NAMALWA (cell line): ENCODE data around the gene ZNF385D.

Experiments
- DNase-seq: peaks from one replicate; pipeline ENCODE4 v3.0.0-alpha.2; 2015; ENCODE audit warnings: low spot score

The ZNF385D gene

DNA sequence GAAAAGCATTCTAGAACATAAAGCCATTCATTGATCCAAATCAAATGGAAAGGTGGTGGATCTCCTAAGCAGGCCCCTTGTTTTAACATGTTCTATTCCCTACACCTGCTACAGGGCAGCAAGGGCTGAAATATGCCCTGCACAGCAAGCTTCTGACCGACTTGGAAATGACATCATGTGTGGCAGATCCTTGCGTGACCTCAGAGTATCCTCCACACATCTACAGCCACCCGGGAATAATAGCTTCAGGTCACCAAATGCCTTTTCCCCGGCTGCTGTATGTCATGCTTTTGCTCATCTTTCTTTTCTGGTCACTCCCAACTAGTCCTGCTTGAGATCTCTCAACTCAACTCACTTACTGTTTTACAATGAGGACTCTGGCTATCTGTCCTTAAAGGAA is 158.2 kb downstream of the ZNF385D start:
- no peak for DNase-seq

GRCh38 chr3:21587894-21588293 is 163.1 kb downstream of the ZNF385D start:
- no peak for DNase-seq

DNA sequence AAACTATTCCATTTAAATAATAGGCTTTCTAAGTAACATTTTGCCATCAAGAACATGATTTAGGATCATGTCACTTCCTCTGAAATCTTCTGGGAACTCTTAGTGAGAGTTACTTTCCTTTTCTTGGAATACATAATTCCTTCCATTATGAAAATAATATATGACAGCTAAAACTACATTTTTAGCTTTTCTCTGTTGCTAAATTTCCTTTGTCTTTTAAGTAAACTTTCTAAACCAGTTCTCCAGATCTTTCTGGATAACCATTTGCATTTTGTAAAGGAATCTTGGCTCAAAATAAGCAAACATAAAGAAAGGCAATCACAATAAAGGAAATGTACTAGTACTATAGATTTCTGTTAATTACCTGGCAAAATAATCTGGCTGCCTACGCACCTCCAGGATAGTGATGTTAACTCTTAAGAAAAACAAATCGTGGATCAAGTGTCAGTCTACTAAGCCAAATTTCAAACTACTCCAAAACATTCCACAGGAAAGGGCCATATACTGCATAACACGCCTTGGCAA is 165.7 kb downstream of the ZNF385D start:
- no peak for DNase-seq

DNA sequence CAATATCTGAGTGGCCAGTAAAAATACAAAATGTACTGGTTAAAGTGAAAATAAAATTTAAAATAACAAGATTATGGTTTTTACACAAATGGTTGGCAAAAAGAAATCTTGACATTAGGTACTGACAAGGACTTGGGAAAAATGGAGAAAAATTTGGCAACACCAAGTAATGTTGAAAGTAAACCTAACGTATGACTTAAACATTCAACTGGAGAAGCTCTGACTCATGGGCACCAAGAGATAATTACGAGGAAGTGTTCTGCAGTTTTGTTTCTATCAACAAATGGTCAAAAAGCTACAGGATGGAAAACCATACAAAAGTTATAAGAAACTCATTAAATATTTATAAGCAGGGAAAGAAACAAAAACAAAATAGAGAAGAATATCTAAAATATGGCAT is 177.7 kb downstream of the ZNF385D start:
- no peak for DNase-seq

GRCh38 chr3:21564531-21564930 is 186.5 kb downstream of the ZNF385D start:
- no peak for DNase-seq

DNA sequence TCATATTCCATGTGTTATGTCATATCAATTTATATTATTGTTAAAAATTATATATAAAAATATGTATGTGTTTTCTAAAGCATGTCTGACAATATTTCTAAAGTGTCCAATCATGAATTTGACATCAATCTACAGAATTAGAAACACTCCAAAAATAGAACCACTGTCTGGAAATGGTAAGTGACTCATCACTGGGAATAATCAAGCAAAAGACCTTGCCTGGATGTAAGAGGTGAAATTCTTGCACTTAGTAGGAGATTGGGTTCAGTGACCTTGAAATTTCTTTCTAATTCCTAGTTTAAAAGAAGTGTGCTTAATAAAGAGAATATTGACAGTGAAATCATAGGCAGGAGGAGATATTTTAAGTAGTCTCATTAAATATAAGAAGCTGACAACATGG is 188.8 kb downstream of the ZNF385D start:
- no peak for DNase-seq

- no peak for DNase-seq
These were observed 189.5 kb downstream of the ZNF385D start for GRCh38 chr3:21561472-21561871.

- DNase-seq: no peak
These were observed 200.0 kb downstream of the ZNF385D start for GRCh38 chr3:21551019-21551418.

DNA sequence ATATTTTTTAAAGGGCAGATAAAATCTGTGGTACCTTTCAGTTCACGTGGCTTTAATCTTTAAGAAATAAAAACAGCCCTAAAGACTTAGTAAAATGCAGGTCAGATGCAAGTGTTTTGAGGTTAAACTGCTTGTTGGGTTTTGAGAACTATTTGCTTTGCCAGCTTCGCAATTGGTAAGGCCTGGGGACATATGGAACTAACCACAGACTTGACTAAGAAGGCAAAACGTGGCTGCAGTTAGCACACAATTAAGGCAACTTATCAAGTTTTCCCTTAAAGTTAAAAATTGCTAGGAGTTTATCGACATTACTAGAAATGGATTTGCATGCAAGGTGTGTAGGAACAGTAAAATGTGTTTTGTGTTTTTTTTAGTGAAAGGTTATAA is 206.9 kb downstream of the ZNF385D start:
- DNase-seq: no peak

- DNase-seq: no peak
These were observed 207.5 kb downstream of the ZNF385D start for GRCh38 chr3:21543380-21544075.

- DNase-seq: no peak
These were observed 208.2 kb downstream of the ZNF385D start for GRCh38 chr3:21542656-21543379.

DNA sequence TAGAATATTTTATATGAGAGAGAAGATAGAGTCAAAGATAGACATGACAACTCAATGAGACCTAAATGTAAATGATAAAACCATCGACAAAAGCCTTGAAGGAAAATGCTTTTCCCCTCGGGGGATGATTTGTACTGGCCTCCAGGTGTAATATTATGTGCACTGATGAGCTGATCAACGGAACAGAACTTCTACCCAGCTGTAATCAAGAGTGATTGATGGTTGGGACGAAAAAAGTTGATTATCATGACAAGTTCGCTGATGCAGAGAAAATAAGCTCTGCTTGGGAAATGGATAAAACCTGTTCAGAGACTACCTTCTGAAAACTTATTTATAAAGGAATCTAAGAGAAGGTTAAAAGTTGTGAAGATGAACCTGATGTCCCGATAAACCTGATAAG is 210.7 kb downstream of the ZNF385D start:
- no peak for DNase-seq

DNA sequence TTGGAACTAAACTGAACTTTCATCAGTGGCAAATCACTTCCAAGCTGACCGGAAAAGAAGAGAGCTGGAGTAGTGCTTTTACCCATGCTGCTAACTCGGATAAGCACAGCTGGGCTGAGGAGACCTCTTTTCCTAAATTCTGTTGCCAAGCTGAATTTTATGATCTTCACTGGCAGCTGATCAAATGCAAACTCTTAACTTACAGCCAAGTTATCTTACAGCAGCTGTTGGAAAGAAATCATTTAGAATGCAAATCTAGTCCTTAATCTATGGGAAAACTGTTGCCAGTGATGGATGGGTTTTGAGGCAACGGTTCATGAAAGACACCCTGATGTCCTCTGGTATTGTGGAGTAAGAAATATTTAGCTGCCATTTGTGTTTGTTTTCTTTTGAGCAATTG is 216.5 kb downstream of the ZNF385D start:
- no peak for DNase-seq

DNA sequence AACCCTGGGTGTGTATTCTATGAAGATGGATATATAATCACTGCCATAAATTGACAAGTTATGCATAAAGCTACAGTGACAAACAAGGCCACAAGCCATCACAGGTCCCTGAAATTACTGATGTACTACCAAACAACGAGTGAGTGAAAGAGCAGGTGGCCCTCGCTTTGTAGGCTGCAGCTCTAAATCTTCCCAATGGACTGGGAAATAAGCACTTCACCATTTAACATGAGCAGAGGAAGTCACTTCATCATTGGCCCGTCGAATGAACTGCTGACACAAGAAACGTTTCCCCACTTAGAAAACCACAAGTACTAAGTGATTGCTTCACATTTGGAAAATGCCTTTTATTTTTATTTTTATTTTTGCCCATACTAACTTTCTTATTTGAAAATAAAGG is 218.0 kb downstream of the ZNF385D start:
- DNase-seq: no peak

GRCh38 chr3:21531909-21532308 is 219.1 kb downstream of the ZNF385D start:
- DNase-seq: no peak

GRCh38 chr3:21528291-21528995 is 222.6 kb downstream of the ZNF385D start:
- no peak for DNase-seq

- DNase-seq: no peak
These were observed 224.5 kb downstream of the ZNF385D start for GRCh38 chr3:21526461-21526860.

DNA sequence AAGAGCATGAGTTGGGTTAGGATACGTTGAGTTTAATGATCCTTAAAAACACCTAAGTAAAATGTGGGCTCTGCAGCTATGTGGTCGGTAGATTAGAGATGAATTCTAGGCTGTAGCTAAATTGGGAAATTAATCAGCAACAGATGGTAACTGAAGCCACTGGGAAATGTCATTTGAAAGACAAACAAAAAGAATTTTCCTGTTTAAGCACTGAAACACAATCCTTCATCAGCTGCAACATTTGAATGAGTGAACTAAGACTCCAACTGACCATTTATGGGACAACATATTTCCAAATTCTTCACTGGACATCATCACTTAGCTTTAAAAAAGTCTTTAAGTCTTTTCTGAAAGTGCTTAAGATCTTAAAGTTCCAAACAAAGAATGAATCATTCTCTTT is 226.9 kb downstream of the ZNF385D start:
- DNase-seq: no peak

- no peak for DNase-seq
These were observed 230.7 kb downstream of the ZNF385D start for GRCh38 chr3:21520106-21520963.

GRCh38 chr3:21517184-21517583 is 233.8 kb downstream of the ZNF385D start:
- no peak for DNase-seq

- DNase-seq: no peak
These were observed 235.6 kb downstream of the ZNF385D start for GRCh38 chr3:21515417-21515816.
